Measurements from ENCODE around the gene CCDC40.
A peak's percentile ranks its signal among the peaks of the same experiment; 100 is the strongest.

CCDC40 gene

GRCh38 chr17:80060644-80061043 is 24.2 kb downstream of the CCDC40 start:
- DNase-seq (ENCODE audit: low read depth) = no peak
- in situ Hi-C loops (cut with HindIII; ENCODE audit: low sequenced_read_pairs) = no loop called here
- no peak for TF ChIP-seq CTCF (IDR thresholded peaks at IDR 0.05; ENCODE audit: low read depth, low read length, missing control alignments)
- H3K4me3 ChIP-seq (ENCODE audit: low read depth, low read length) = no peak overlapping the region

GRCh38 chr17:80061421-80061820 is 25.0 kb downstream of the CCDC40 start:
- TF ChIP-seq CTCF (IDR thresholded peaks at IDR 0.05; ENCODE audit: low read depth, low read length, missing control alignments) = no peak
- no peak overlapping the region for H3K4me3 ChIP-seq (ENCODE audit: low read depth, low read length)
- no peak for DNase-seq (ENCODE audit: low read depth)
- in situ Hi-C loops (cut with HindIII; ENCODE audit: low sequenced_read_pairs) = no loop called here

GRCh38 chr17:80063830-80064585 is 27.6 kb downstream of the CCDC40 start:
- in situ Hi-C loops (cut with HindIII; ENCODE audit: low sequenced_read_pairs) = no loop called here
- peak; percentile 9 for DNase-seq (ENCODE audit: low read depth)
- no peak for TF ChIP-seq CTCF (IDR thresholded peaks at IDR 0.05; ENCODE audit: low read depth, low read length, missing control alignments)
- H3K4me3 ChIP-seq (ENCODE audit: low read depth, low read length) = no peak overlapping the region

GRCh38 chr17:80064696-80065095 is 28.3 kb downstream of the CCDC40 start:
- DNase-seq (ENCODE audit: low read depth) = no peak
- in situ Hi-C loops (cut with HindIII; ENCODE audit: low sequenced_read_pairs) = no loop called here
- TF ChIP-seq CTCF (IDR thresholded peaks at IDR 0.05; ENCODE audit: low read depth, low read length, missing control alignments) = no peak
- no peak overlapping the region for H3K4me3 ChIP-seq (ENCODE audit: low read depth, low read length)

- TF ChIP-seq CTCF (IDR thresholded peaks at IDR 0.05; ENCODE audit: low read depth, low read length, missing control alignments) = no peak
- in situ Hi-C loops (cut with HindIII; ENCODE audit: low sequenced_read_pairs) = no loop called here
- no peak for DNase-seq (ENCODE audit: low read depth)
- no peak overlapping the region for H3K4me3 ChIP-seq (ENCODE audit: low read depth, low read length)
These were observed 29.2 kb downstream of the CCDC40 start for GRCh38 chr17:80065478-80066170.

- in situ Hi-C loops (cut with HindIII; ENCODE audit: low sequenced_read_pairs) = no loop called here
These were observed 31.0 kb downstream of the CCDC40 start for GRCh38 chr17:80067393-80067986.

More at GRCh38 chr17:80067393-80067986, 31.0 kb downstream of the CCDC40 start:
- no peak for TF ChIP-seq CTCF (IDR thresholded peaks at IDR 0.05; ENCODE audit: low read depth, low read length, missing control alignments)
- no peak for DNase-seq (ENCODE audit: low read depth)
- no peak overlapping the region for H3K4me3 ChIP-seq (ENCODE audit: low read depth, low read length)

All from astrocyte of the cerebellum (primary cell).